Upper lobe of right lung (tissue), 1 donor: Measurements from ENCODE around the gene CHST8. TPM values are rescaled to one million over a fixed set of nuclear protein-coding genes. Genes with fewer than 3 reads are reported as not detected.
"Not testable (repeated sequence)": the region's sequence is repeated elsewhere in the genome, so short reads cannot be mapped to it uniquely, and the experiment has no call there.

Source experiments
- ATAC-seq: fragments of 200-7000 bp; cut with Tn5 transposase; one replicate; pipeline ENCODE4 v1.9.1; 2020; ENCODE audit warnings: mild to moderate bottlenecking, moderate library complexity
- DNase-seq: peaks from one replicate; pipeline ENCODE4 v3.0.0-alpha.2; 2020
- H3K27ac ChIP-seq: fragments of 200-600 bp; one replicate; pipeline ENCODE4 v1.8.0; 2022
- H3K27me3 ChIP-seq: fragments of 200-600 bp; one replicate; pipeline ENCODE4 v1.8.0; 2022; ENCODE audit warnings: mild to moderate bottlenecking
- H3K36me3 ChIP-seq: fragments of 200-600 bp; one replicate; pipeline ENCODE4 v1.8.0; 2022
- H3K4me1 ChIP-seq: fragments of 200-600 bp; one replicate; pipeline ENCODE4 v1.8.0; 2022
- H3K4me3 ChIP-seq: fragments of 200-600 bp; one replicate; pipeline ENCODE4 v1.8.0; 2022; ENCODE audit warnings: mild to moderate bottlenecking
- H3K9me3 ChIP-seq: fragments of 200-600 bp; one replicate; pipeline ENCODE4 v1.8.0; 2022
- CTCF ChIP-seq: fragments of 200-600 bp; IDR thresholded peaks from one replicate; pipeline ENCODE4 v1.8.0; 2022; ENCODE audit warnings: antibody characterized with exemption
- intact Hi-C: fragments of 100-400 bp; cut with DNase I; formaldehyde crosslinking; loops from one replicate; pipeline ENCODE4 v1.11.0; 2022
- total RNA-seq: library from RNA; stranded (reverse); fragmentation: NEBNext Ultra II Directional; extraction: Animal tissue kit (Norgen Biotek cat#: 25700); gene quantifications from one replicate; pipeline ENCODE4 v1.2.1, GENCODE V29; 2021
- donor health status: DM: no; HTN: yes; CAD: no; lungs with severe emphysema.

CHST8 gene
- total RNA-seq, 1 donor from 2014 or later: 0.64 TPM

- Histone ChIP-seq H3K4me3 (no peak overlapping the region), H3K9me3 (no peaks in the 10 kb centered on the region), H3K27me3 (no peaks in the 10 kb centered on the region), H3K36me3 (peaks cover 24% of the 10 kb centered on the region), H3K27ac (no peak overlapping the region), H3K4me1 (peaks cover 14% of the 10 kb centered on the region)
- TF ChIP-seq CTCF: no peak
- intact Hi-C loops: no loop called here
- DNase-seq (peak; percentile 52), ATAC-seq (no peak)
Observed at GRCh38 chr19:33813391-33814101, 191.8 kb downstream of the CHST8 start.

GRCh38 chr19:33814181-33815165 is 192.7 kb downstream of the CHST8 start:
- no peak for ATAC-seq
- DNase-seq: peak; percentile 29
- Histone ChIP-seq H3K36me3 (peaks cover 24% of the 10 kb centered on the region), H3K27me3 (no peaks in the 10 kb centered on the region), H3K9me3 (no peaks in the 10 kb centered on the region), H3K4me3 (no peak overlapping the region), H3K4me1 (peaks cover 20% of the 10 kb centered on the region), H3K27ac (no peak overlapping the region)
- no peak for TF ChIP-seq CTCF
- intact Hi-C loops: no loop called here

GRCh38 chr19:33815380-33816340 is 193.9 kb downstream of the CHST8 start:
- intact Hi-C loops: no loop called here
- DNase-seq: peak; percentile 26

GRCh38 chr19:33818411-33818810 is 196.7 kb downstream of the CHST8 start:
- ATAC-seq: no peak
- no peak for TF ChIP-seq CTCF
- H3K27me3 ChIP-seq: no peaks in the 10 kb centered on the region
- intact Hi-C loops: no loop called here
- no peak overlapping the region for H3K27ac ChIP-seq
- peak; percentile 57 for DNase-seq
- H3K4me1 ChIP-seq: peaks cover 36% of the 10 kb centered on the region
- no peaks in the 10 kb centered on the region for H3K36me3 ChIP-seq
- H3K4me3 ChIP-seq: no peak overlapping the region
- no peaks in the 10 kb centered on the region for H3K9me3 ChIP-seq

More at GRCh38 chr19:33815380-33816340, 193.9 kb downstream of the CHST8 start:
- Histone ChIP-seq H3K36me3 (peaks cover 23% of the 10 kb centered on the region), H3K27ac (no peak overlapping the region), H3K9me3 (no peaks in the 10 kb centered on the region), H3K4me3 (no peak overlapping the region), H3K4me1 (peaks cover 30% of the 10 kb centered on the region), H3K27me3 (no peaks in the 10 kb centered on the region)
- no peak for TF ChIP-seq CTCF
- ATAC-seq: no peak

- H3K27me3 ChIP-seq, H3K9me3 ChIP-seq, H3K4me3 ChIP-seq, intact Hi-C loops, ATAC-seq, H3K36me3 ChIP-seq, DNase-seq: not testable (repeated sequence)
- H3K4me1 ChIP-seq: peaks cover 36% of the 10 kb centered on the region
- peak overlapping the region; percentile 87 for H3K27ac ChIP-seq
Observed at GRCh38 chr19:33819078-33819477, 197.3 kb downstream of the CHST8 start.
